GM12878 (cell line): ENCODE measurements around the gene GOT2.

ENCODE experiments used
- EZH2 ChIP-seq: IDR thresholded peaks from 2 replicates; pipeline ENCODE4 v1.6.1; 2012; ENCODE audit warnings: low read depth, mild to moderate bottlenecking, control low read depth, inconsistent platforms, low read length, borderline replicate concordance; ENCODE audit not compliant: control insufficient read depth
- RELA ChIP-seq: fragments of 450-650 bp; IDR thresholded peaks from 2 replicates; pipeline ENCODE4 v1.8.0; 2014; ENCODE audit warnings: borderline replicate concordance; ENCODE audit not compliant: partially characterized antibody
- ZNF207 ChIP-seq: fragments of 450-650 bp; IDR thresholded peaks from 2 replicates; pipeline ENCODE4 v1.6.1; 2014; ENCODE audit warnings: antibody characterized with exemption, mild to moderate bottlenecking, borderline replicate concordance
- ZSCAN29 ChIP-seq: fragments of 450-650 bp; IDR thresholded peaks from 2 replicates; pipeline ENCODE4 v1.6.1; 2017; ENCODE audit warnings: mild to moderate bottlenecking, moderate library complexity
- TF ChIP-seq, protein P1 (sequence below), 3 experiments: IDR thresholded peaks in 2 of 3; conservative IDR thresholded peaks in 1 of 3; 2 replicates each; pipeline ENCODE4 v1.5.1; 2011; ENCODE audit warnings: low read depth in 3 of 3, low read length in 3 of 3, mild to moderate bottlenecking in 3 of 3, control low read depth in 2 of 3, moderate library complexity in 2 of 3, inconsistent platforms in 1 of 3, mixed read lengths in 1 of 3; ENCODE audit not compliant: control insufficient read depth in 2 of 3, insufficient read depth in 1 of 3; ENCODE audit errors: extremely low read depth in 1 of 3

DNA sequence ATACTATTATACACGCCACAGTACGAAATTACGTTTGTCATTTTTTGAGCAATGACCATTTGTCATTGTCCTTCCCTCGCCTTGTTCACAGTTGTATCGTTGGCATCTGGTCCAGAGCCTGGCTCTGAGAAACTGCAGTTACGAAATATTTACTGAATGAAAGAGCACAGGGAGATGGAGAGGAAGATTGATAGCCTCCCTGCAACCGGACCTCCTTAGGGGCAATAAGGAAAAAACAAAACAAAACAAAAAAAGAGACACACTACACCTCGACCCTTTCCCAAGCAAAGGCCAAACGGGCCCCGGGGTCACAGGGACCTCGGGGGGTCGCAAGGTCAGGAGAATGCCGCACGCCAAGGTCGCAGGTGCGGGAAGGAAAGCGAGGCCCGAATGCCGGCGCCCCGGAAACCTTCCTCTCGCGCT is 857 bp downstream of the GOT2 start:
- TF ChIP-seq EZH2 = no peak
- TF ChIP-seq RELA = no peak
- TF ChIP-seq, protein P1, sequence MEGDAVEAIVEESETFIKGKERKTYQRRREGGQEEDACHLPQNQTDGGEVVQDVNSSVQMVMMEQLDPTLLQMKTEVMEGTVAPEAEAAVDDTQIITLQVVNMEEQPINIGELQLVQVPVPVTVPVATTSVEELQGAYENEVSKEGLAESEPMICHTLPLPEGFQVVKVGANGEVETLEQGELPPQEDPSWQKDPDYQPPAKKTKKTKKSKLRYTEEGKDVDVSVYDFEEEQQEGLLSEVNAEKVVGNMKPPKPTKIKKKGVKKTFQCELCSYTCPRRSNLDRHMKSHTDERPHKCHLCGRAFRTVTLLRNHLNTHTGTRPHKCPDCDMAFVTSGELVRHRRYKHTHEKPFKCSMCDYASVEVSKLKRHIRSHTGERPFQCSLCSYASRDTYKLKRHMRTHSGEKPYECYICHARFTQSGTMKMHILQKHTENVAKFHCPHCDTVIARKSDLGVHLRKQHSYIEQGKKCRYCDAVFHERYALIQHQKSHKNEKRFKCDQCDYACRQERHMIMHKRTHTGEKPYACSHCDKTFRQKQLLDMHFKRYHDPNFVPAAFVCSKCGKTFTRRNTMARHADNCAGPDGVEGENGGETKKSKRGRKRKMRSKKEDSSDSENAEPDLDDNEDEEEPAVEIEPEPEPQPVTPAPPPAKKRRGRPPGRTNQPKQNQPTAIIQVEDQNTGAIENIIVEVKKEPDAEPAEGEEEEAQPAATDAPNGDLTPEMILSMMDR (IDR thresholded peaks at IDR 0.05 in 2 of 3, conservative IDR thresholded peaks at IDR 0.05 in 1 of 3; ENCODE audit: control insufficient read depth in 2 of 3, extremely low read depth in 1 of 3, insufficient read depth in 1 of 3, low read depth in 3 of 3, low read length in 3 of 3) = no peak
- TF ChIP-seq ZNF207 = no peak
- no peak for TF ChIP-seq ZSCAN29
